Mucosa of descending colon (tissue), 3 donors: Measurements from ENCODE around the gene MAML2. TPM values are rescaled to one million over a fixed set of nuclear protein-coding genes. Genes with fewer than 3 reads are reported as not detected.

Experiments
- ATAC-seq: fragments of 200-7000 bp; cut with Tn5 transposase; one replicate; pipeline ENCODE4 v1.9.1; 2020; ENCODE audit warnings: mild to moderate bottlenecking, moderate library complexity
- DNase-seq, 3 donors: peaks; one replicate each; pipeline ENCODE4 v3.0.0-alpha.2; 2020
- H3K36me3 ChIP-seq: fragments of 200-600 bp; one replicate; pipeline ENCODE4 v1.8.0; 2021; ENCODE audit warnings: low read depth, mild to moderate bottlenecking
- H3K4me1 ChIP-seq: fragments of 200-600 bp; one replicate; pipeline ENCODE4 v1.8.0; 2021; ENCODE audit warnings: low read depth, mild to moderate bottlenecking
- H3K4me3 ChIP-seq: fragments of 200-600 bp; one replicate; pipeline ENCODE4 v1.8.0; 2021; ENCODE audit warnings: mild to moderate bottlenecking
- H3K9me3 ChIP-seq: fragments of 200-600 bp; one replicate; pipeline ENCODE4 v1.8.0; 2021; ENCODE audit warnings: mild to moderate bottlenecking
- intact Hi-C, 2 donors: fragments of 100-400 bp; cut with DNase I in 1 of 2; cut with micrococcal nuclease in 1 of 2; formaldehyde crosslinking; loops; one replicate each; pipeline versions ENCODE4 v1.11.0 to v1.11.1; 2022; cut with DNase I, micrococcal nuclease
- total RNA-seq, 3 donors: library from RNA; stranded (reverse); fragmentation: NEBNext Ultra II Directional in 2 of 3; extraction: Animal tissue kit (Norgen Biotek cat#: 25700) in 2 of 3; gene quantifications; one replicate each; pipeline versions ENCODE4 v1.2.1 to v1.2.4, GENCODE V29; 2021 to 2023
- TF ChIP-seq, protein P1 (sequence below): fragments of 200-600 bp; IDR thresholded peaks from one replicate; pipeline ENCODE4 v1.8.0; 2022; ENCODE audit warnings: antibody characterized with exemption, mild to moderate bottlenecking
- donor health status: DM: no; HTN: no; CAD: no; lungs with moderate emphysema.
- donor health status: DM: no; HTN: no; CAD: no.
- donor health status: DM: no; HTN: yes; CAD: no.

MAML2 gene
- total RNA-seq, 3 donors from 2014 or later: 15.2 to 26.4 (median 15.8) TPM

DNA sequence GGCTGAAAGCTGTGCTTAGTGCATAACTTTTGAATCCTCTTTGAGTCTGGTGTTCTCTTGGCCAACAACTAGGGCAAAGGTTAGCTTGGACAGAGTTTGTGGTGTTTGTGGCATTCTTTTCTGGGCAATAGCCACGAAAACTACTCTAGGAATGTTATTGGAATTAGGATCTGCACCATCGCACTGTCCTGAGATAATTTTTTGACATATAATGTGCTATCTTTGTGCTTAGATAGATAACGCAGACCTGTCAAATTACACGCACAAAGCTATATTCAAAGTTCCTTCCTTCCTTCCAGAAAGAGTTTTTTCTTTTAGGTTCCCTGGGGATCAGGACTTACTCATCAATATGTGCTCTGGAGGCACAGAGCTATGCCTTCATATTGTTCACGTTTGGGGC lies 252.3 kb downstream of the MAML2 start:
- no peak for DNase-seq
- intact Hi-C loops: no loop called here
- TF ChIP-seq, protein P1, sequence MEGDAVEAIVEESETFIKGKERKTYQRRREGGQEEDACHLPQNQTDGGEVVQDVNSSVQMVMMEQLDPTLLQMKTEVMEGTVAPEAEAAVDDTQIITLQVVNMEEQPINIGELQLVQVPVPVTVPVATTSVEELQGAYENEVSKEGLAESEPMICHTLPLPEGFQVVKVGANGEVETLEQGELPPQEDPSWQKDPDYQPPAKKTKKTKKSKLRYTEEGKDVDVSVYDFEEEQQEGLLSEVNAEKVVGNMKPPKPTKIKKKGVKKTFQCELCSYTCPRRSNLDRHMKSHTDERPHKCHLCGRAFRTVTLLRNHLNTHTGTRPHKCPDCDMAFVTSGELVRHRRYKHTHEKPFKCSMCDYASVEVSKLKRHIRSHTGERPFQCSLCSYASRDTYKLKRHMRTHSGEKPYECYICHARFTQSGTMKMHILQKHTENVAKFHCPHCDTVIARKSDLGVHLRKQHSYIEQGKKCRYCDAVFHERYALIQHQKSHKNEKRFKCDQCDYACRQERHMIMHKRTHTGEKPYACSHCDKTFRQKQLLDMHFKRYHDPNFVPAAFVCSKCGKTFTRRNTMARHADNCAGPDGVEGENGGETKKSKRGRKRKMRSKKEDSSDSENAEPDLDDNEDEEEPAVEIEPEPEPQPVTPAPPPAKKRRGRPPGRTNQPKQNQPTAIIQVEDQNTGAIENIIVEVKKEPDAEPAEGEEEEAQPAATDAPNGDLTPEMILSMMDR: no peak
- no peak overlapping the region for H3K4me3 ChIP-seq
- H3K9me3 ChIP-seq: no peaks in the 10 kb centered on the region
- ATAC-seq: no peak
- H3K4me1 ChIP-seq: peaks cover 8% of the 10 kb centered on the region
- no peaks in the 10 kb centered on the region for H3K36me3 ChIP-seq

DNA sequence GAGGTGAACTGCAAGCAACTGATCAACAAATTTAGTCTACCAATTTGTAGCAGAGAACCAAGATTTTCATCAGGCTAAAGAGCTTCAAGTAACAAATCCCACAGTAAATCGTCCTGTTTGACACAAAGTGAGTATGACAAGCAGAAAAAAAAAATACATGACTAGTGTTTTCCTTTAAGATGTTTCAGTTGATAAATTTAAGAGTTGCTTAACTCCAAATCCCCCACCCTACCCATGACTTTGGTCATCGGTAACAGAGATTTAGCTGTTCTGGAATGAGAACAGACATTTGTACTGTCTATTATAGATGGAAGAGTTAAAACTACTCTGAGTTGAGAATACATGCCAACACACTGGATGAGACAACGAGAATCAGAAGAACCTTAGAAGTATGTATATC lies 254.1 kb downstream of the MAML2 start:
- TF ChIP-seq, protein P1: no peak
- Histone ChIP-seq H3K4me3 (no peak overlapping the region), H3K9me3 (no peaks in the 10 kb centered on the region), H3K36me3 (no peaks in the 10 kb centered on the region), H3K4me1 (no peaks in the 10 kb centered on the region)
- DNase-seq: no peak
- no peak for ATAC-seq
- intact Hi-C loops: no loop called here

DNA sequence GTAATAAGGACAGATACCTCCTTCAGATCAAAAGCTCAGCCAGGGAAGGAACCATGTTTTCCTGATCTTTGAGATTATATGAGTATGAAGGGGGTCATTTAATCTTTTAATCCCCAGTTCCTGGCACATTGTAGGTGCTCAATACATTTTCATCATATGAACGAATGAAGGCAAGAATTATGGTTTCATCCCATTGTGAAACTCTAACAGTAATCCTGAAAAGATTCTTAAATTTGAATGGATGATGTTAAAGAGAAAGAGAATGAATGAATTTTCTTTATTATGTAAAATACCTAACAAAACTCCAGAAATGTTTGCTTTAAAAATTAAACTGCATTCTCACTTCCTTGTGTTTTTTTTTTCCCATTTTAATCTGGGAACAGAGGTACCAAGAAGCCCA lies 256.9 kb downstream of the MAML2 start:
- ATAC-seq (no peak), DNase-seq (no peak)
- H3K4me1 ChIP-seq: no peaks in the 10 kb centered on the region
- no peaks in the 10 kb centered on the region for H3K36me3 ChIP-seq
- TF ChIP-seq, protein P1: no peak
- intact Hi-C loops: no loop called here
- no peaks in the 10 kb centered on the region for H3K9me3 ChIP-seq
- no peak overlapping the region for H3K4me3 ChIP-seq

DNA sequence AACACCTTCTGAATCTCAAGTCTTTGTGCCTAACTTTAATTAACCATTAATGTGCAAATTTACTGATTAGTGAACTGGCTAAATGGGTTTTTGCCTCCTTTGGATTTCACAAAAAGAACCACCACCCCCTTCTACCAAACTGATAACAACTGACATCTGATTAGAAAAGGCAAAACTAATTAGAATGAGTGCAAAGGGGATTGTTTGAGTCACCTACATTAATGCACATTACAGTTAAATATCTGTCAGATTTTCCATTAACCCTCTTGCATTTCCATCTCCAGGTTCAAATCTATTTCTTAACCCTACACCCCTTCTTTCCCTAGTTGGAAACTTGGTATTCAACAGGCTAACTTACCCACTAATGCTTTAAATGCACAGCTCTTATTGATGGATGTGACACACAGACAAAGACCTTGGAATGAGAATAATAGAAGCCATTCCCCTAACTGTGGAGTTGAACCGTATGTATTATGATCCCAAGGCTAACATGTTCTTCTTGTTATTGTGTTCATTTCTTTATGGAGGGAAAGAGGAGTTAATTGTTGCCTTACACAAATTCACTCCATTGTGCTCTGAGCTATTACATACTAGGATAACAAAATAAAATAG lies 257.6 kb downstream of the MAML2 start:
- DNase-seq (no peak), ATAC-seq (no peak)
- Histone ChIP-seq H3K9me3 (no peaks in the 10 kb centered on the region), H3K4me1 (no peaks in the 10 kb centered on the region), H3K4me3 (no peak overlapping the region), H3K36me3 (no peaks in the 10 kb centered on the region)
- TF ChIP-seq, protein P1: no peak
- intact Hi-C loops: no loop called here

DNA sequence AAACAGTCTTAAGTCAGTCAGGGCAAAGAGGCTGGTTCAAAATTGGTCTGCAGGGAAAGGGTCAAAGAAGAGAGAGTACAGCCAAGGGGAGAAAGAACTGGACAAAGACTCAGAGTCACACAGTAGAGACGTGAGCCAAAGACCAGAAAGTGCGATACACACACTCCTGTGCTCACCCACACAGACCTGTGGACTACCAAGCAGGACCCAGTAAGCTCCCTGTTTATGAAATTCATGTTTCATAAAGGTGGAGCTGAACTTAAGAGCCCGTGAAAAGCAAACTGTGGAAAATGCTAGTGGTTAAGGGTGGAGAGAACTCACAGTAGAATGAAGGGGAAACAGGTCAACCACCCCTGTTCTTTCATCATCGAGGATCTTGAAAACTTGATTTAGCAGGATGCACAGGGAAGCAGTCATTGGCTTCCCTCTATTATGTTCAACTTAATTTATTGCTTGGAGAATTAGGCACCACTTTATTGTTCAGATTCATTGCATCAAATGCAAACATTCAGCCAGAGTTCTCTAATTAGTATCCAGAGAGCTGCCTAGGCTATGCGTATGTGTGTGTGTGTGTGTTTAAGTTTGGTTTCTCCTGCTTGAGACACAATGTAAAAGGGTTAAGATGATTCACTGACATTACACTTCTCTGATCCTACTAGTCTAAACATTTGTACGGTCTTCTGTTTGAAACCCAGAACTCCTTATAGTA lies 258.2 kb downstream of the MAML2 start:
- Histone ChIP-seq H3K36me3 (no peaks in the 10 kb centered on the region), H3K4me1 (no peaks in the 10 kb centered on the region), H3K4me3 (no peak overlapping the region), H3K9me3 (no peaks in the 10 kb centered on the region)
- ATAC-seq: no peak
- no peak for DNase-seq
- intact Hi-C loops: no loop called here
- TF ChIP-seq, protein P1: no peak
